Cardiac muscle cell (in vitro differentiated cells and primary cell): Measurements from ENCODE around the gene ATP8A2. TPM values are rescaled to one million over a fixed set of nuclear protein-coding genes. Genes with fewer than 3 reads are reported as not detected.
"Not testable (repeated sequence)": the region's sequence is repeated elsewhere in the genome, so short reads cannot be mapped to it uniquely, and the experiment has no call there.

Experiments used
- DNase-seq, 2 donors: peaks; one replicate each; pipeline versions ENCODE4 v3.0.0 to v3.0.0-alpha.2; 2010 to 2017; ENCODE audit warnings: low read depth in 1 of 2, low spot score in 1 of 2
- H3K27ac ChIP-seq: fragments of 200-600 bp; sonication (generic); 2 replicates; pipeline ENCODE4 v1.5.1; 2016
- H3K27me3 ChIP-seq: fragments of 200-600 bp; sonication (generic); 2 replicates; pipeline ENCODE4 v1.6.0; 2016; ENCODE audit warnings: control low read depth
- H3K36me3 ChIP-seq: fragments of 200-600 bp; sonication (generic); 2 replicates; pipeline ENCODE4 v1.5.1; 2016; ENCODE audit warnings: control low read depth
- H3K4me1 ChIP-seq: fragments of 200-600 bp; sonication (generic); 2 replicates; pipeline ENCODE4 v1.8.1; 2017; ENCODE audit warnings: low read depth, mild to moderate bottlenecking, mixed run types
- H3K4me3 ChIP-seq: fragments of 200-600 bp; sonication (generic); 2 replicates; pipeline ENCODE4 v1.5.1; 2016; ENCODE audit warnings: mild to moderate bottlenecking
- H3K9me3 ChIP-seq: fragments of 200-600 bp; sonication (generic); 2 replicates; pipeline ENCODE4 v1.5.1; 2017; ENCODE audit warnings: low read depth, mild to moderate bottlenecking, control low read depth
- CTCF ChIP-seq: IDR thresholded peaks from 2 replicates; pipeline ENCODE4 v1.5.1; 2012; ENCODE audit warnings: low read depth, mild to moderate bottlenecking, low read length
- polyA plus RNA-seq: library from polyadenylated mRNA; unstranded; fragments of >200 nt; fragmentation: Nextera tagmentation; extraction: Ambion mirVana; gene quantifications from 2 replicates; pipeline ENCODE4 v1.2.1, GENCODE V29; 2016
- total RNA-seq: library from RNA; depleted of rRNA; stranded (reverse); fragments of >200 nt; gene quantifications from 2 replicates; pipeline ENCODE4 v1.2.3, GENCODE V29; 2016

Gene ATP8A2
- total and polyA plus RNA-seq, 2 experiments from 2014 or later: 0.86 to 0.89 TPM

DNA sequence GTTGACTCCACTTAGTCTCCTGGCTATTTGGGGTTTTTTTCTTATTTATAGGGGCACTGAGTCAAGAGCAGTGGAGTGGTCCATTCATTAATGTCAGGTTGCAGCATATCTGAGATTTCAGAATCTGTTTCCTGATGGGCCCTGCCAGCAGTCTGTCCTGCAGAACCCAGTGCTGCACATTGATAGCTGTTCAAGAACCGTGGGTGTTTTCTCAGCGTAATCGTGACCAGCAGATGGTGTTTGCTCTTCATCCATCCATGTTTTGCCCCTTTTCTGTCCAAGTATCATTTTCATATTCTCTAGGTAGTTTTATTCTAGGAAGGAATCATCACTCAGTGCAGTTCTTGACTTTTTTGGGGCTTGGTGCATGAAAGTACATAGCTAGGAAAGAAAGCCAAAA lies 166.5 kb downstream of the ATP8A2 start:
- DNase-seq: no peak
- no peaks in the 10 kb centered on the region for H3K4me1 ChIP-seq
- TF ChIP-seq CTCF: no peak
- H3K36me3 ChIP-seq: no peaks in the 10 kb centered on the region
- no peaks in the 10 kb centered on the region for H3K9me3 ChIP-seq
- H3K27me3 ChIP-seq: no peaks in the 10 kb centered on the region
- no peak overlapping the region for H3K4me3 ChIP-seq
- H3K27ac ChIP-seq: no peak overlapping the region

DNA sequence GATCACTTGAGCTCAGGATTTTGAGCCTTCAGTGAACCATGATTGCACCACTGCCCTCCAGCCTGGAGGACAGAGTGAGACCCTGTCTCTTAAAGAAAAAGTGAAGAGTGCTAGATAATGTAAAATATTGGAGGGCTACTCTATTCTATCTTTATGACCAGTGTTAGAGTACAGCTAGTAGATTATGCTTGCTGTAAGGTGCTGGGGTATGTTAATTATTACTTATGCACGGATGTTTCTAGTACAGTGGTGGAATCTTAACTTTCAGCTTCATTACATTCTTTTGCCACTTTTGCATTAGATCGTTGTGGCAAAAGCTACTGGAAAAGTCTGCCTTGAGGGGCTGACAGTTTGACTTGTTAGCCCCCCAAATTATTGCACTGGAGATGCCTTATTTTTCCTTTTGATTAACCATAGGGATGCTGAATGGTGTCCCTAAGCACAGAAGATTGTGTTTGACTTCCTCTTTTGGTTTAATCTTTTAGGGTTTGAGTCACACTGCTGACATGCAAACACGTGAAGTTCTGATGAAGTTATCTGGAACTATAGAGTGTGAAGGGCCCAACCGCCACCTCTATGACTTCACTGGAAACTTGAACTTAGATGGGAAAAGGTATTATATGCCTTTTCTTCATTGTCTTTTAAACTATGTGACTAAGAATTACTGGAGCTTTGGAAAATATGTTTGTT lies 169.8 kb downstream of the ATP8A2 start:
- no peak for DNase-seq
- Histone ChIP-seq H3K9me3 (no peaks in the 10 kb centered on the region), H3K36me3 (no peaks in the 10 kb centered on the region), H3K27ac (no peak overlapping the region), H3K4me1 (no peaks in the 10 kb centered on the region), H3K27me3 (no peaks in the 10 kb centered on the region), H3K4me3 (no peak overlapping the region)
- no peak for TF ChIP-seq CTCF

DNA sequence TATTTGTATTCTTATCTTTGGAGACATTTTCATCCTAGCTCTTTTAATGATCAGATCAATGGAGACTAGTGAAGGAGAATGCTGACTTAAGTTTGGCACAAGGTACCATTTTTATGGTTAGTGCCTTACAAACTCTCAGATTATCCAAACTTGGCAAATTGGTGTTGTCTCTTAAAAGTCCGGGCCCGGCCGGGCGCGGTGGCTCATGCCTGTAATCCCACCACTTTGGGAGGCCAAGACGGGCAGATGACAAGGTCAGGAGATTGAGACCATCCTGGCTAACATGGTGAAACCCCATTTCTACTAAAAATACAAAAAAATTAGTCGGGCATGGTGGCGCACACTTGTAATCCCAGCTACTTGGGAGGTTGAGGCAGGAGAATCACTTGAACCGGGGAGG lies 177.2 kb downstream of the ATP8A2 start:
- not testable (repeated sequence) for H3K4me1 ChIP-seq, H3K27ac ChIP-seq, DNase-seq, H3K4me3 ChIP-seq, H3K9me3 ChIP-seq, H3K36me3 ChIP-seq, H3K27me3 ChIP-seq

DNA sequence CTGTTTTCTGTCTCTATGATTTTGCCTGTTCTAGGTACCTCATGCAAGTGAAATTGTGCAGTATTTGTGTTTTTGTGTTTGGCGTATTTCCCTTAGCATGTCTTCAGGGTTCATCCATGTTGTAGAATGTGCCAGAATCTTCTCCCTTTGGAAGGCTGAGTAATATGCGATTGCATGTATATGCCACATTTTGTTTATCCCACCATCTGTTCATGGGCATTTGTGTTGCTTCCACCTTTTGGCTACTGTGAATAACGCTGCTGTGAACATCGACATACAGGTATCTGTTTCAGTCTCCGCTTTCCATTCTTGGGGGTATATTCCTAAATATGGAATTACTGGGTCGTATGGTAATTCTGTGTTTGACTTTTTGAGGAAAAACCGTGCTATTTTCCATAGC lies 190.0 kb downstream of the ATP8A2 start:
- Histone ChIP-seq H3K4me3 (no peak overlapping the region), H3K4me1 (no peaks in the 10 kb centered on the region), H3K27me3 (no peaks in the 10 kb centered on the region), H3K9me3 (no peaks in the 10 kb centered on the region), H3K27ac (no peak overlapping the region), H3K36me3 (no peaks in the 10 kb centered on the region)
- TF ChIP-seq CTCF: no peak
- DNase-seq: no peak

GRCh38 chr13:25570185-25570584 lies 198.4 kb downstream of the ATP8A2 start:
- H3K4me1 ChIP-seq: no peaks in the 10 kb centered on the region
- no peaks in the 10 kb centered on the region for H3K36me3 ChIP-seq
- no peaks in the 10 kb centered on the region for H3K27me3 ChIP-seq
- H3K4me3 ChIP-seq: no peak overlapping the region
- no peaks in the 10 kb centered on the region for H3K9me3 ChIP-seq
- H3K27ac ChIP-seq: no peak overlapping the region
- no peak for DNase-seq
- TF ChIP-seq CTCF: no peak

GRCh38 chr13:25571237-25571636 lies 199.5 kb downstream of the ATP8A2 start:
- no peaks in the 10 kb centered on the region for H3K27me3 ChIP-seq
- no peak overlapping the region for H3K27ac ChIP-seq
- TF ChIP-seq CTCF: no peak
- no peak overlapping the region for H3K4me3 ChIP-seq
- H3K4me1 ChIP-seq: no peaks in the 10 kb centered on the region
- no peaks in the 10 kb centered on the region for H3K36me3 ChIP-seq
- no peak for DNase-seq
- H3K9me3 ChIP-seq: no peaks in the 10 kb centered on the region

DNA sequence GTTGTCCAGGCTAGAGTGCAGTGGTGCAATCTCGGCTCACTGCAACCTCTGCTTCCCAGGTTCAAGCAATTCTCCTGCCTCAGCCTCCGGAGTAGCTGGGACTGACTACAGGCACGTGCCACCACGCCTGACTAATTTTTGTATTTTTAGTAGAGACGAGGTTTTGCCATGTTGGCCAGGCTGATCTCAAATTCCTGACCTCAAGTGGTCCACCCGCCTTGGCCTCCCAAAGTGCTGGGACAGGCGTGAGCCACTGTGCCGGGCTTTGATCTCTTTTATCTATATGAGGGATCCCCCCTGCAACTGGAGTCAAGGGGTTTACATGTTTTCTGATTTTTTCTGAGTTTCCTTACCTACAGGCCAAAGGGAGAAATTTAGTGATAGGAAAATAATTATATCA lies 200.4 kb downstream of the ATP8A2 start:
- H3K4me1 ChIP-seq, H3K27me3 ChIP-seq, H3K4me3 ChIP-seq, H3K9me3 ChIP-seq, H3K27ac ChIP-seq, DNase-seq, H3K36me3 ChIP-seq: not testable (repeated sequence)
